Measurements from ENCODE around the gene CIZ1.

The CIZ1 gene

DNA sequence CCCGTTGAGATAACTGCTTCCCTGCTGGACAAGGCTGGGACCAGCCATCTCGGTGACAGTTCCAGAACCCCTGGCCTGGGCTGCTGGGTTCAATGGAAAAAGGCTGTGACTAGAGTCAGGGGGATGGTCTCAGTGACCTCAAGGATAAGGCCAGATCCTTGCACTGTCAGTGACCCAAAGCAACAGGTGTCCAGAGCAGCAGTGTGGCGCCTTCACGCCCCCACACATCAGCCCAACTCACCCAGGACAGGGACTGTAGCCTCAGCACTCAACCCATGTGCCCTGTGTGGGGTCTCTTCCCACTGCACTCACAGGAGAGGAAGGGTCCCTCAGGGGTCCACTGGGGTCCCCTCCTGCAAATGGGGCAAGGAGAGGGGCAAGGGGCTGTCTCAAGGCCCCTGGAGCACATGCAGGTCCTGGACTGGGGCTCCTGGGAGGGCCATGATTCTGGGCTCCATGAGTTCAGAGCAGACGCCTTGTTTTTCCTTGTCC, 42.8 kb downstream of the CIZ1 start:
- no peak overlapping the region for H3K4me3 ChIP-seq (ENCODE audit: low read depth, low read length)
- H3K27me3 ChIP-seq (ENCODE audit: control insufficient read depth, insufficient read depth, low read length), result no peaks in the 10 kb centered on the region
- H3K36me3 ChIP-seq (ENCODE audit: control insufficient read depth, insufficient read depth, low read length), result no peaks in the 10 kb centered on the region
- no peak overlapping the region for H3K9ac ChIP-seq (ENCODE audit: low read depth, low read length)
- no peak overlapping the region for H3K27ac ChIP-seq (ENCODE audit: low read depth, low read length)
- no peaks in the 10 kb centered on the region for H3K9me3 ChIP-seq (ENCODE audit: control insufficient read depth, insufficient read depth, low read length)
- H3K4me1 ChIP-seq (ENCODE audit: control insufficient read depth, insufficient read depth, low read length), result peaks cover 7% of the 10 kb centered on the region; the same call in 1 of the 2 replicates

DNA sequence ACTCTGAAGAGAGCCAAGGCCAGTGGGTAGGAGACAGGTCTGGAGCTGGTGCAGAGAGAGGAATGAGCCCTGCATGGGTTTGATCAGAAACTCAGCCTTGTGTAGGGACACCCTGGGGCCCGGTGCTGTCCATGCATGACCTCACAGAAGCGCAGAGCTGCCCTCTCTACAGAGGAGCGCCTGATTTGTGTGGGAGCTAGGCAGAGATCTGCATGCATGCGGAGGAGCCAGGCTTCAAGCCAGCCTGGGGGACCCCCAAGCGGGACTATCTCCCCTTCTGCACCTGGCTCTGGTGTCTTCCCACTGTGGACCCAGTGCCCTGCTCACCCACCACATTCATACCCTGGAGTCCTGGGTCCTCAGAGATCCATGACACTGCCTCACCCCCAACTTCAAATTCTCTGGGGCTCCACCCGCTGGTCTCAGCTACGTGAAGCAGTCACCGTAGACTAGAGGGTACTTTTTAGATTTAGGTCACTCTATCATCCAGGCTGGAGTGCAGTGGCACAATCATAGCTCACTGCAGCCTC, 44.7 kb downstream of the CIZ1 start:
- Histone ChIP-seq H3K9ac (ENCODE audit: low read depth, low read length) (no peak overlapping the region), H3K4me3 (ENCODE audit: low read depth, low read length) (no peak overlapping the region), H3K4me1 (ENCODE audit: control insufficient read depth, insufficient read depth, low read length) (peaks cover 7% of the 10 kb centered on the region; the same call in 1 of the 2 replicates), H3K27me3 (ENCODE audit: control insufficient read depth, insufficient read depth, low read length) (no peaks in the 10 kb centered on the region), H3K36me3 (ENCODE audit: control insufficient read depth, insufficient read depth, low read length) (no peaks in the 10 kb centered on the region), H3K27ac (ENCODE audit: low read depth, low read length) (no peak overlapping the region), H3K9me3 (ENCODE audit: control insufficient read depth, insufficient read depth, low read length) (no peaks in the 10 kb centered on the region)

DNA sequence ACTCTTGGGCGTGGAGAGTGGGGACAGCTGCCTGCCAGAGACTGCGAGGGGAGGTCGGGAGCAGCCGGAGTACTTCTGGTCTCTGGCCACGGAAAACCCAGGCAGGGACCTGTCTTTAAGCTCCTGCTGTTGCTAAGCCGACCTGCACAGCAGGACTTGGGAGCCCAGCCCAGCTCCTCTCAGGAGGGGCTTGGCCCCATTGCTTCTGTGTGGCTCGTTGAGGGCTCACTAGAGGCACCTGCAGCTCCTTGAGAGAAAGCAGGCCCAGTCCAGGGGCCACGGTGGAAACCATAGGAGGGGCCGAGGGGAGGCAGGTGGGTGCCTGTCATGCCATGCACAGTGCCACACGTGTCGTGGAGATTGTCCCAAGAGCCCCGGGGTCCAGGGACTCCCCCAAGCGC, 45.4 kb downstream of the CIZ1 start:
- H3K4me3 ChIP-seq (ENCODE audit: low read depth, low read length), result no peak overlapping the region
- H3K27ac ChIP-seq (ENCODE audit: low read depth, low read length), result no peak overlapping the region
- H3K9ac ChIP-seq (ENCODE audit: low read depth, low read length), result no peak overlapping the region
- H3K36me3 ChIP-seq (ENCODE audit: control insufficient read depth, insufficient read depth, low read length), result no peaks in the 10 kb centered on the region
- H3K9me3 ChIP-seq (ENCODE audit: control insufficient read depth, insufficient read depth, low read length), result no peaks in the 10 kb centered on the region
- no peaks in the 10 kb centered on the region for H3K27me3 ChIP-seq (ENCODE audit: control insufficient read depth, insufficient read depth, low read length)
- H3K4me1 ChIP-seq (ENCODE audit: control insufficient read depth, insufficient read depth, low read length), result peaks cover 6% of the 10 kb centered on the region; the same call in 1 of the 2 replicates

DNA sequence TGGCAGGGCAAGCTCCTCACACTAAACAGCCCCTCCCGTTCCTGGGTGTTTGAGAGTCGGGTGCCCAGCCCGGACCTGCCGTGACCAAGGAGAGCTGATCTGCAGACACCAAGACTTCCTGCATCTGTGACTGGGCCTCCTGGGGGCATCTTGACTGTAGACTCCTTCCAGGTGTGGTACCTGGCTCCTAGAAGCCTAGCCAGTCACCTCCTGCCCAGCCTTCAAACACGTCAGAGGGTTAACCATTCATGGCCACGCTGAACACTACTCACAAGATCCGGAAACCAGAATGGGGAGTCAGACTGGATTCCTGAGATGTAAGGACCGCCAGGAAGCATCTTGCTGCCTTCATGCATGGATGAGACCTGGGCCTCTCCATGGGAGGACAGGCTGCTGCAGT, 45.8 kb downstream of the CIZ1 start:
- H3K4me3 ChIP-seq (ENCODE audit: low read depth, low read length), result no peak overlapping the region
- no peaks in the 10 kb centered on the region for H3K36me3 ChIP-seq (ENCODE audit: control insufficient read depth, insufficient read depth, low read length)
- H3K9ac ChIP-seq (ENCODE audit: low read depth, low read length), result no peak overlapping the region
- no peaks in the 10 kb centered on the region for H3K27me3 ChIP-seq (ENCODE audit: control insufficient read depth, insufficient read depth, low read length)
- H3K27ac ChIP-seq (ENCODE audit: low read depth, low read length), result no peak overlapping the region
- H3K9me3 ChIP-seq (ENCODE audit: control insufficient read depth, insufficient read depth, low read length), result no peaks in the 10 kb centered on the region
- 0 out of 2 replicates have a peak, but pooled peaks cover 4% of the 10 kb centered on the region for H3K4me1 ChIP-seq (ENCODE audit: control insufficient read depth, insufficient read depth, low read length)

DNA sequence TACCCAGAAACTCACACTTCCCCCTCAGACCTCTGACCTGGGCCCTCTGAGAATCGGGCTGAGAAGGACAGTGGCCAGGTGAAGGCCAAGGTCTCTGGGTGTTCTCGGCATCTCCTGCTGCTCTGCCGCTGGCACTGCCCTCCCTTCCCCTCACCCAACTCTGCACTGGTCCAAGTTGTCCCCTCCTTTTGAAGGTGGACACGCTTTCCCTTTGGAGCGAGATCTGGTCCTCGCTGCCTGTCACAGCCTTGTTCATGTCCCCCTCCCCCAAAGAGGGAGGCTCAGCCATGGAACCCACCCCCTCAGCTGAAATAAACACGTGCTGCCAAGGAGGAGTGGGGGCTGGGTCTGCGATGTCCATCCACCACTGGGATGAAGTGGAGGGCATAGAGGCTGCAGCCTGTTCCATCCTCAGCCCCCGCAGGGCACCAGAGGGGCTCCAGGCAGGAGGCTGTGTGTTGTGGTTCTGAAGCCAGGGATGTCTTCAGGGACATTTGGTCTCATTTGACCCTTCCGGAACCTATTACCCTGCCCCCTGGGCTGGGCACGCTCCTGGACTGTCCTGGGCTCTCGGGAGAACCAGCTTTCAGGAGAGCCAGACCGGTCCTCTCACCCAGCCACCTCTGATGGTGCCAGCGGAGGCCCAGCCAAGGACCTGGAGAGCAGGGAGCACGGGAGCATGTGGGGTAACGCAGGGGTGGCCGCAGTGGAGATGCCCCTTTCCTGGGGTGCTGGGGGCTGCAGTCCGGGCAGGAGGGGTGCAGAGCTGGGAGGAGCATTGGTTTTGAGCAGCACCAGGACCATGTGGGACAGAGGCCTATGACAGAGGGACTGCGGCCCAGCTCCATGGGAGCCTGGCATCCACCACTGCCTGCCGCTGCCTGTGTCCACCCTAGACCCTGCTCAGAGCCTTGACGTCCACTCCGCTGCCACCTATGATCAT, 46.9 kb downstream of the CIZ1 start:
- Histone ChIP-seq H3K9ac (ENCODE audit: low read depth, low read length) (no peak overlapping the region), H3K36me3 (ENCODE audit: control insufficient read depth, insufficient read depth, low read length) (no peaks in the 10 kb centered on the region), H3K27me3 (ENCODE audit: control insufficient read depth, insufficient read depth, low read length) (no peaks in the 10 kb centered on the region), H3K4me1 (ENCODE audit: control insufficient read depth, insufficient read depth, low read length) (no peaks in the 10 kb centered on the region), H3K9me3 (ENCODE audit: control insufficient read depth, insufficient read depth, low read length) (no peaks in the 10 kb centered on the region), H3K4me3 (ENCODE audit: low read depth, low read length) (no peak overlapping the region), H3K27ac (ENCODE audit: low read depth, low read length) (no peak overlapping the region)

DNA sequence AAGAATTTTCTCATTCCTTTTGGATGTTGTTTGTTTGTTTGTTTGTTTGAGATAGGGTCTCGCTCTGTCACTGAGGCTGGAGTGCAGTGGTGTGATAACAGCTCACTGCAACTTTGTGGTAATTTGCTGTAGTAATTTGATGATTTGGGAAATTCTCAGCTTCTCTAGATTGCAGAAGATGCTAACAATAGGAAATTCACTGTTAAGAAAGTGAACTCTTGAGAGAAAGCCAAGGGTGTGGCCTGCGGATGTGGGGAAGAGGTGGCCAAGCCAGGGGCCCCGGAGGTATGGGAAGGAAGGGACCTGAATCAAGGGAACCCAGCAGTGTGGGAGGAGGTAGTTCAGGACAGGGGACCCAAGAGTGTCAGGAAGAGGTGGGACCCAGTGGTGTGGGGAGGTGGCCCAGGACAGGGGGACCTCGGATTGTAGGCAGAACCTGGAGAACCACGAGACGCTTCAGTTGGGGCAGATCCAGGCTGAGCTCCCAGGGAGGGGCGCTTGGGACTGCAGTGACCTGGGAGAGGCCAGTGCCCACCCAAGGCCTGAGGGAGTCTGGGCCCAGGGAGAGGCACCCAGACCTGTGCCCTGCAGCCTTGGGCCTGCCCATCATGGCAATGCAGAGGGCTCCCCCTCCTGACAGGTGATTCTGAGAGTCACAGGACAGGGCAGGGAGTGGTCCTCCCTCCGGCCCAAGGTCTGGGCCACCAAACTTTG, 47.7 kb downstream of the CIZ1 start:
- Histone ChIP-seq H3K9ac (ENCODE audit: low read depth, low read length) (no peak overlapping the region), H3K36me3 (ENCODE audit: control insufficient read depth, insufficient read depth, low read length) (no peaks in the 10 kb centered on the region), H3K27ac (ENCODE audit: low read depth, low read length) (no peak overlapping the region), H3K4me1 (ENCODE audit: control insufficient read depth, insufficient read depth, low read length) (no peaks in the 10 kb centered on the region), H3K4me3 (ENCODE audit: low read depth, low read length) (no peak overlapping the region), H3K9me3 (ENCODE audit: control insufficient read depth, insufficient read depth, low read length) (no peaks in the 10 kb centered on the region), H3K27me3 (ENCODE audit: control insufficient read depth, insufficient read depth, low read length) (no peaks in the 10 kb centered on the region)

DNA sequence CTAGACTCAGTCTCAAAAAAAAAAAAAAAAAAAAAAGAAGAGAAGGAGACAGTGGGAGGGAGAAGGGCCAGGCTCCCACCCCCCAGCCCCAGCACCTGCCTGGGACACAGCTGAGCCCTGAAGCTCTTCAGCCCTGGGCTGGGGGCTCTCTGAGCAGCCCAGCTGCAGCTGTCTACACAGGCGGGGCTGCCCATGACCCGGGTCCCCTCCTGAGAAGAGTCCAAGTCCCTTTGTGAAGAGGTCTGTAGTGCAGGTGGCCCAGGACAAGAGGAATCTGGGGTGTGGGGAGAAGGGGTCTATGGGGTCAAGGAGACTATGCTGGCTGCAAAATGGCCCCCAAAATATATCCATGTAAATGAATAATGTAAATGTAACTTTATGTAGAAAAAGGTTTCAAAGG, 48.8 kb downstream of the CIZ1 start:
- H3K36me3 ChIP-seq (ENCODE audit: control insufficient read depth, insufficient read depth, low read length), result no peaks in the 10 kb centered on the region
- no peaks in the 10 kb centered on the region for H3K9me3 ChIP-seq (ENCODE audit: control insufficient read depth, insufficient read depth, low read length)
- H3K27me3 ChIP-seq (ENCODE audit: control insufficient read depth, insufficient read depth, low read length), result no peaks in the 10 kb centered on the region
- H3K4me3 ChIP-seq (ENCODE audit: low read depth, low read length), result no peak overlapping the region
- no peak overlapping the region for H3K27ac ChIP-seq (ENCODE audit: low read depth, low read length)
- no peak overlapping the region for H3K9ac ChIP-seq (ENCODE audit: low read depth, low read length)
- H3K4me1 ChIP-seq (ENCODE audit: control insufficient read depth, insufficient read depth, low read length), result no peaks in the 10 kb centered on the region

DNA sequence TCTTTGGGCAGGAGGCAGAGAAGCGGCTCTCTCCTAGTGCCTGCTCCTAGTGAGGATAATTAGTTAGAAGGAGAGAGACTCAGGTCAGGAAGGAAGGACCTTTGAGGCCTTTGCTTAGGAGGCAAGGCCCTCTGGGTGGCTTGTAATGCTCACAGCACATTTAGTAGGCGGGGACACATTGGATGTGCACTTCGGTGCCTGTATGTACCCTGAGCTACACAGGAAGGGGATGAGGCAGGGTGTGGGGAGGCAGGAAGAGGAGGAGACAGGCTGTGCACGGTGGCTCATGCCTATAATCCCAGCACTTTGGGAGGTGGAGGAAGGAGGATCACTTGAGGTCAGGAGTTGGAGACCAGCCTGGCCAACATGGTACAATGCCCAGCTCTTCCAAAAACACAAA, 49.3 kb downstream of the CIZ1 start:
- H3K4me1 ChIP-seq (ENCODE audit: control insufficient read depth, insufficient read depth, low read length), result no peaks in the 10 kb centered on the region
- no peak overlapping the region for H3K27ac ChIP-seq (ENCODE audit: low read depth, low read length)
- H3K9me3 ChIP-seq (ENCODE audit: control insufficient read depth, insufficient read depth, low read length), result no peaks in the 10 kb centered on the region
- H3K36me3 ChIP-seq (ENCODE audit: control insufficient read depth, insufficient read depth, low read length), result no peaks in the 10 kb centered on the region
- H3K27me3 ChIP-seq (ENCODE audit: control insufficient read depth, insufficient read depth, low read length), result no peaks in the 10 kb centered on the region
- no peak overlapping the region for H3K4me3 ChIP-seq (ENCODE audit: low read depth, low read length)
- no peak overlapping the region for H3K9ac ChIP-seq (ENCODE audit: low read depth, low read length)

DNA sequence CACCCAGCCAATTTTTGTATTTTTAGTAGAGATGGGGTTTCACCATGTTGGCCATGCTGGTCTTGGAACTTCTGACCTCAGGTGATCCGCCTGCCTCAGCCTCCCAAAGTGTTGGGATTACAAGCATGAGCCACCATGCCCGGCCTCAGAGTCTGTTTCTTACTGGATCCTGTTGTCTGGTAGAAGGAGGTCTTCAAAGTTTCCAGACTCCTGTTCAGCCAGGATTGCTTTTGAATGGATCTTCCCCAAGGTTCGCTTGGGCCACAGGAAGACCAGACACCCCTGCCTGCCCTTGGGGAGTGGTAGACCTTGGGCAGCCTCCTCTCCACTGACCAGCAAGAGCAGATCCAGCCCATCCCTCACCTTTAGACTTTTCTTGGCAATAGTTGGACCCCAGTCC, 49.8 kb downstream of the CIZ1 start:
- Histone ChIP-seq H3K9ac (ENCODE audit: low read depth, low read length) (no peak overlapping the region), H3K4me1 (ENCODE audit: control insufficient read depth, insufficient read depth, low read length) (no peaks in the 10 kb centered on the region), H3K27me3 (ENCODE audit: control insufficient read depth, insufficient read depth, low read length) (no peaks in the 10 kb centered on the region), H3K9me3 (ENCODE audit: control insufficient read depth, insufficient read depth, low read length) (no peaks in the 10 kb centered on the region), H3K27ac (ENCODE audit: low read depth, low read length) (no peak overlapping the region), H3K36me3 (ENCODE audit: control insufficient read depth, insufficient read depth, low read length) (no peaks in the 10 kb centered on the region), H3K4me3 (ENCODE audit: low read depth, low read length) (no peak overlapping the region)

DNA sequence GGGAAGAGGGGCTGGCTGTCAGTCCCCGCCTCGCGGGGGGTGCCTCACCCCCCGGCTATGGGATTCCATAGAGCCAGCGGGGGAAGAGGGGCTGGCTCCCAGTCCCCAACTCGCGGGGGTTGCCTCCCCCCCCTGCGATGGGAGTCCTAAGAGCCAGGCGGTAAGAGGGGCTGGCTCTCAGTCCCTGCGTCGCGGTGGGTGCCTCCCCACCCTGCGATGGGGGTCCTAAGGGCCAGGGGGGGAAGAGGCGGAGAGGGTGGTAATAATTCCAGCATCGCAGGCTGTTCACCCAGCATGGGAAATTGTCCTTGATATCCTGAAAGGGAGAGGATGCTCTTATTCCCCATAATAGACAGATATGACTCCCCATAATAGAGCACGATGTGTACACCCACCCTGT, 51.8 kb downstream of the CIZ1 start:
- no peak overlapping the region for H3K4me3 ChIP-seq (ENCODE audit: low read depth, low read length)
- H3K9ac ChIP-seq (ENCODE audit: low read depth, low read length), result no peak overlapping the region
- H3K9me3 ChIP-seq (ENCODE audit: control insufficient read depth, insufficient read depth, low read length), result no peaks in the 10 kb centered on the region
- no peaks in the 10 kb centered on the region for H3K4me1 ChIP-seq (ENCODE audit: control insufficient read depth, insufficient read depth, low read length)
- H3K27ac ChIP-seq (ENCODE audit: low read depth, low read length), result no peak overlapping the region
- no peaks in the 10 kb centered on the region for H3K27me3 ChIP-seq (ENCODE audit: control insufficient read depth, insufficient read depth, low read length)
- no peaks in the 10 kb centered on the region for H3K36me3 ChIP-seq (ENCODE audit: control insufficient read depth, insufficient read depth, low read length)

DNA sequence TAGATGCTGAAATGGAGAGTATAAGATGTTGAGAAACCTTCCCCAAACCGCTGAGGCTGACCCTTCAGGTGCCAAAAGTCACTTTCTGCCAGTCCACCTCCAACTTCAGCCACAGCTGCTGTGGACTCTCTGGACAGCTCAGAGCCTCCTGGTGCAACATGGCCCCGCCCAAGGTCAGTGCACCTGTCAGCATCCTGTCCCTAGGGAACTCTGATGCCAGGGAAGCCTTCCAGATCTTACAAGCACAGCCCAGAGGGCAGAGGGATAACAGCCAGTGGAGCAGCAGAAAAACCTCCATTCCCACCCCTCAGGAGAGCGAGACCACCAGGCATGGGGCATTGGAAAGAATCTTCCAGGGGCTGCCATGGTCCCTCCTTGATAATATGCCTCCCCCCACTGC, 53.4 kb downstream of the CIZ1 start:
- Histone ChIP-seq H3K4me1 (ENCODE audit: control insufficient read depth, insufficient read depth, low read length) (no peaks in the 10 kb centered on the region), H3K9ac (ENCODE audit: low read depth, low read length) (no peak overlapping the region), H3K27ac (ENCODE audit: low read depth, low read length) (no peak overlapping the region), H3K9me3 (ENCODE audit: control insufficient read depth, insufficient read depth, low read length) (no peaks in the 10 kb centered on the region), H3K27me3 (ENCODE audit: control insufficient read depth, insufficient read depth, low read length) (no peaks in the 10 kb centered on the region), H3K36me3 (ENCODE audit: control insufficient read depth, insufficient read depth, low read length) (no peaks in the 10 kb centered on the region), H3K4me3 (ENCODE audit: low read depth, low read length) (no peak overlapping the region)
